GM04504 (cell line): Measurements from ENCODE around the gene PCDHB10.
"Not testable (repeated sequence)": the region's sequence is repeated elsewhere in the genome, so short reads cannot be mapped to it uniquely, and the experiment has no call there.

Source experiments
- DNase-seq: peaks from one replicate; pipeline ENCODE4 v3.0.0-alpha.2; 2012; ENCODE audit warnings: low read depth

PCDHB10 gene

GRCh38 chr5:141188682-141189081, 3.5 kb upstream of the PCDHB10 start:
- not testable (repeated sequence) for DNase-seq

GRCh38 chr5:141189131-141189530, 3.0 kb upstream of the PCDHB10 start:
- DNase-seq, result not testable (repeated sequence)

DNA sequence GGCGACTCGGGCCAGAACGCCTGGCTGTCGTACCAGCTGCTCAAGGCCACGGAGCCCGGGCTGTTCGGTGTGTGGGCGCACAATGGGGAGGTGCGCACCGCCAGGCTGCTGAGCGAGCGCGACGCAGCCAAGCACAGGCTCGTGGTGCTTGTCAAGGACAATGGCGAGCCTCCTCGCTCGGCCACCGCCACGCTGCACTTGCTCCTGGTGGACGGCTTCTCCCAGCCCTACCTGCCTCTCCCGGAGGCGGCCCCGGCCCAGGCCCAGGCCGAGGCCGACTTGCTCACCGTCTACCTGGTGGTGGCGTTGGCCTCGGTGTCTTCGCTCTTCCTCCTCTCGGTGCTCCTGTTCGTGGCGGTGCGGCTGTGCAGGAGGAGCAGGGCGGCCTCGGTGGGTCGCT, 2.2 kb downstream of the PCDHB10 start:
- DNase-seq, result not testable (repeated sequence)

- no peak for DNase-seq
Observed at GRCh38 chr5:141196363-141196762, 4.2 kb downstream of the PCDHB10 start.

GRCh38 chr5:141199359-141200235, 7.4 kb downstream of the PCDHB10 start, which contains the start of gene PCDHB11:
Gene PCDHB11 (plus strand): TSS chr5:141199627. CDS start chr5:141199775, 148 bp downstream.
- no peak for DNase-seq

DNA sequence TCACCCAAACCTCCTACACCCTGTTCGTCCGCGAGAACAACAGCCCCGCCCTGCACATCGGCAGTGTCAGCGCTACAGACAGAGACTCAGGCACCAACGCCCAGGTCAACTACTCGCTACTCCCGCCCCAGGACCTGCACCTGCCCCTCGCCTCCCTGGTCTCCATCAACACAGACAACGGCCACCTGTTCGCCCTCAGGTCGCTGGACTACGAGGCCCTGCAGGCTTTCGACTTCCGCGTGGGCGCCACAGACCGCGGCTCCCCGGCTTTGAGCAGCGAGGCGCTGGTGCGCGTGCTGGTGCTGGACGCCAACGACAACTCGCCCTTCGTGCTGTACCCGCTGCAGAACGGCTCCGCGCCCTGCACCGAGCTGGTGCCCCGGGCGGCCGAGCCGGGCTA, 9.0 kb downstream of the PCDHB10 start:
- DNase-seq, result not testable (repeated sequence)

GRCh38 chr5:141201646-141202045, 9.5 kb downstream of the PCDHB10 start:
- not testable (repeated sequence) for DNase-seq

DNA sequence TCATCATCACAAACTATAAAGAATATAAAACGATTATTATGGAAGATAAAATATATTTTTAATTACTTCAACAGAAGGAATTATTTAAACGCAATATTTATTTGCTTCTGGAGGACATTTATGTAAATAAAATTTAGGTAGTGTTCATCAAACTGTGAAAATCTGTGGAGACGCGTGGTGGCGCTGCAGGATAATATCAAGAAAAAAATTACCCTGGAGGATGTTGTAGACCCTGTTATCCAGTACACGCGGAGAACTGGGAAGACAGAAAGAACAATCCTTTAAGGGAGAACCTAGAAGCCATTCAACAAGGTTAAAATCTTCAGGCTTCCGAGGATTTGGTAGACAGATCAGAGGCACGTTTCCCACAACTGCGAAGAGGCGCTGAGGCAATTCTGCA, 16.3 kb downstream of the PCDHB10 start, which contains the start of gene PCDHB12:
PCDHB12 (plus strand) TSS at position 242 of the 400 bp plus-strand sequence. CDS start 189 bp downstream, outside the sequence.
- no peak for DNase-seq

DNA sequence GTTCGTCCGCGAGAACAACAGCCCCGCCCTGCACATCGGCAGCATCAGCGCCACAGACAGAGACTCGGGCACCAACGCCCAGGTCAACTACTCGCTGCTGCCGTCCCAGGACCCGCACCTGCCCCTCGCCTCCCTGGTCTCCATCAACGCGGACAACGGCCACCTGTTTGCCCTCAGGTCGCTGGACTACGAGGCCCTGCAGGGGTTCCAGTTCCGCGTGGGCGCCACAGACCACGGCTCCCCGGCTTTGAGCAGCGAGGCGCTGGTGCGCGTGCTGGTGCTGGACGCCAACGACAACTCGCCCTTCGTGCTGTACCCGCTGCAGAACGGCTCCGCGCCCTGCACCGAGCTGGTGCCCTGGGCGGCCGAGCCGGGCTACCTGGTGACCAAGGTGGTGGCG, 18.1 kb downstream of the PCDHB10 start:
- DNase-seq, result not testable (repeated sequence)

DNA sequence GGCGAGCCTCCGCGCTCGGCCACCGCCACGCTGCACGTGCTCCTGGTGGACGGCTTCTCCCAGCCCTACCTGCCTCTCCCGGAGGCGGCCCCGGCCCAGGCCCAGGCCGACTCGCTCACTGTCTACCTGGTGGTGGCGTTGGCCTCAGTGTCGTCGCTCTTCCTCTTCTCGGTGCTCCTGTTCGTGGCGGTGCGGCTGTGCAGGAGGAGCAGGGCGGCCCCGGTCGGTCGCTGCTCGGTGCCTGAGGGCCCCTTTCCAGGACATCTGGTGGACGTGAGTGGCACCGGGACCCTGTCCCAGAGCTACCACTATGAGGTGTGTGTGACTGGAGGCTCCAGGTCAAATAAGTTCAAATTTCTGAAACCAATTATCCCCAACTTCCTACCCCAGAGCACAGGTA, 18.7 kb downstream of the PCDHB10 start:
- not testable (repeated sequence) for DNase-seq

- not testable (repeated sequence) for DNase-seq
Observed at GRCh38 chr5:141213656-141214339, 21.6 kb downstream of the PCDHB10 start, which contains the start of gene PCDHB13. Gene PCDHB13 (plus strand): TSS chr5:141213919. CDS start chr5:141214124, 205 bp downstream.

GRCh38 chr5:141214583-141214982, 22.4 kb downstream of the PCDHB10 start:
- DNase-seq, result not testable (repeated sequence)

DNA sequence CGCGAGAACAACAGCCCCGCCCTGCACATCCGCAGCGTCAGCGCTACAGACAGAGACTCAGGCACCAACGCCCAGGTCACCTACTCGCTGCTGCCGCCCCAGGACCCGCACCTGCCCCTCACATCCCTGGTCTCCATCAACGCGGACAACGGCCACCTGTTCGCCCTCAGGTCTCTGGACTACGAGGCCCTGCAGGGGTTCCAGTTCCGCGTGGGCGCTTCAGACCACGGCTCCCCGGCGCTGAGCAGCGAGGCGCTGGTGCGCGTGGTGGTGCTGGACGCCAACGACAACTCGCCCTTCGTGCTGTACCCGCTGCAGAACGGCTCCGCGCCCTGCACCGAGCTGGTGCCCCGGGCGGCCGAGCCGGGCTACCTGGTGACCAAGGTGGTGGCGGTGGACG, 23.4 kb downstream of the PCDHB10 start:
- DNase-seq, result not testable (repeated sequence)

DNA sequence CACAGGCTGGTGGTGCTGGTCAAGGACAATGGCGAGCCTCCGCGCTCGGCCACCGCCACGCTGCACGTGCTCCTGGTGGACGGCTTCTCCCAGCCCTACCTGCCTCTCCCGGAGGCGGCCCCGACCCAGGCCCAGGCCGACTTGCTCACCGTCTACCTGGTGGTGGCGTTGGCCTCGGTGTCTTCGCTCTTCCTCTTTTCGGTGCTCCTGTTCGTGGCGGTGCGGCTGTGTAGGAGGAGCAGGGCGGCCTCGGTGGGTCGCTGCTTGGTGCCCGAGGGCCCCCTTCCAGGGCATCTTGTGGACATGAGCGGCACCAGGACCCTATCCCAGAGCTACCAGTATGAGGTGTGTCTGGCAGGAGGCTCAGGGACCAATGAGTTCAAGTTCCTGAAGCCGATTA, 23.9 kb downstream of the PCDHB10 start:
- not testable (repeated sequence) for DNase-seq

DNA sequence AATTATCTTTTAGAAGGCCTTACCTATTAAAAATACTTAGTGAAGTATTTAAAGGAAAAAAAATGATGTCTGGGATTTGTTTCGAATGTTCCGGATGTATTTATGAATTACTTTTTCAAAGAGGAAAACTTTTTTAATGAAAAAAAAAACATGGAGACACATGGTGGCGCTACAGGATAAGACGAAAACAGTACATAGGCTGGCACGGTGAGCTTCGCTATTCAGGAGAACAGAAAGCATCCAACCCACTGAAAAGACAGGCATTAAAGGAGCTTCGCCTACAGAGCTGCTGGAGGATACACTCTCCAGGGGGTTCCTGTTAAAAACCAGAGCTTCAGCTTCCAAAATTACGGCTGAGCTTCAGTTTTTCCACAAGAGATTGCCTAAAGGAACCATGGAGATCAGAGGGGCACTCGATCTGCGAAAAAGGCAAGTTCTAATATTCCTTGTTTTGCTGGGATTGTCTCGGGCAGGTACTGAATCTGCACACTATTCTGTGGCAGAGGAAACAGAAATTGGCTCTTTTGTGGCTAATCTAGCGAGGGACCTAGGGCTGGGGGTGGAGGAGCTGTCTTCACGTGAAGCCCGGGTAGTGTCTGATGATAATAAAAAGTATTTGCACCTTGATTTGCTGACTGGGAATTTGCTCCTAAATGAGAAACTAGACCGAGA, 31.1 kb downstream of the PCDHB10 start, which contains the start of gene PCDHB14:
PCDHB14 (plus strand) TSS at position 232 of the 672 bp plus-strand sequence; CDS start at position 395, 163 bp downstream.
- DNase-seq, result peak; percentile 6

GRCh38 chr5:141224844-141225243, 32.7 kb downstream of the PCDHB10 start:
- not testable (repeated sequence) for DNase-seq

DNA sequence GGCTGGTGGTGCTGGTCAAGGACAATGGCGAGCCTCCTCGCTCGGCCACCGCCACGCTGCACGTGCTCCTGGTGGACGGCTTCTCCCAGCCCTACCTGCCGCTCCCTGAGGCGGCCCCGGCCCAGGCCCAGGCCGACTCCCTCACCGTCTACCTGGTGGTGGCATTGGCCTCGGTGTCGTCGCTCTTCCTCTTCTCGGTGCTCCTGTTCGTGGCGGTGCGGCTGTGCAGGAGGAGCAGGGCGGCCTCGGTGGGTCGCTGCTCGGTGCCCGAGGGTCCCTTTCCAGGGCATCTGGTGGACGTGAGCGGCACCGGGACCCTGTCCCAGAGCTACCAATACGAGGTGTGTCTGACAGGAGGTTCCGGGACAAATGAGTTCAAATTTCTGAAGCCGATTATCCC, 33.3 kb downstream of the PCDHB10 start:
- not testable (repeated sequence) for DNase-seq

DNA sequence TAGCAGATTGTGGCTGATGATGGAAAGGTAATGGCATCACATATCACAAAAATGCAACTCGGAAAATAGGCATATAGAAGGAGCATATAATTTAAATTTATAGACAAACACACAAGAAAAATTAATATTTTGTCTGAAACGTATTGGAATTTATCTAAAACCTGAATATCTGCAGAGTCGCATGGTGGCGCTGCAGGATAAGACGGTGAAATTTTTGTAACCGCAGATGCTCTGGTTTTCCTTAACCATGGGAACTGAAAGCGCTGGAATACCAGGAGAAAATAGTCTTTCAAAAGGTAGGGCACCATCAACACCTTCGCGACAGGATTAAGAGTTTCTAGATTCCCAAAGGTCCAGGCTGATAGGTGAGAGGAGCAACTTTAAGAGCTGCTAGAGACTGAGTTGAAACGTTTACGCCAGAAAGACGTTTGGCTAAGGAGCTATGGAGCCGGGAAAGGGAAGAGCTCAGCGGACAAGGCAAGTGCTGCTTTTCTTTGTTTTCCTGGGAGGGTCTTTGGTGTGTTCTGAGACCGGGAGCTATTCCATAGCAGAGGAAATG, 42.0 kb downstream of the PCDHB10 start:
- DNase-seq, result no peak

DNA sequence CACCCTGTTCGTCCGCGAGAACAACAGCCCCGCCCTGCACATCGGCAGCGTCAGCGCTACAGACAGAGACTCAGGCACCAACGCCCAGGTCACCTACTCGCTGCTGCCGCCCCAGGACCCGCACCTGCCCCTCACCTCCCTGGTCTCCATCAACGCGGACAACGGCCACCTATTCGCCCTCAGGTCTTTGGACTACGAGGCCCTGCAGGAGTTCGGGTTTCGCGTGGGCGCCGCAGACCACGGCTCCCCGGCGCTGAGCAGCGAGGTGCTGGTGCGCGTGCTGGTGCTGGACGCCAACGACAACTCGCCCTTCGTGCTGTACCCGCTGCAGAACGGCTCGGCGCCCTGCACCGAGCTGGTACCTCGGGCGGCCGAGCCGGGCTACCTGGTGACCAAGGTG, 43.8 kb downstream of the PCDHB10 start:
- not testable (repeated sequence) for DNase-seq

- DNase-seq, result no peak
Observed at GRCh38 chr5:141236516-141237313, 44.6 kb downstream of the PCDHB10 start.

DNA sequence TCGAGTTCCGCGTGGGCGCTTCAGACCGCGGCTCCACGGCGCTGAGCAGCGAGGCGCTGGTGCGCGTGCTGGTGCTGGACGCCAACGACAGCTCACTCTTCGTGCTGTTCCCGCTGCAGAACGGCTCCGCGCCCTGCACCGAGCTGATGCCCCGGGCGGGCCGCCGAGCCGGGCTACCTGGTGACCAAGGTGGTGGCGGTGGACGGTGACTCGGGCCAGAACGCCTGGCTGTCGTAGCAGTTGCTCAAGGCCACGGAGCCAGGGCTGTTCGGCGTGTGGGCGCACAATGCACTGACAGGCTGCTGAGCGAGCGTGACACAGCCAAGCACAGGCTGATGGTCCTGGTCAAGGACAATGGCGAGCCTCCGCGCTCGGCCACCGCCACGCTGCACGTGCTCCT, 49.3 kb downstream of the PCDHB10 start:
- no peak for DNase-seq
